HUES48 (cell line): ENCODE data around the gene RAF1.

Experiments used
- H3K27ac ChIP-seq: one replicate; pipeline ENCODE4 v1.7.0; 2013; ENCODE audit warnings: low read depth, low read length, inconsistent platforms
- H3K27me3 ChIP-seq: 2 replicates; pipeline ENCODE4 v1.6.1; 2013; ENCODE audit warnings: mild to moderate bottlenecking, low read length; ENCODE audit not compliant: control insufficient read depth, insufficient read depth
- H3K36me3 ChIP-seq: 2 replicates; pipeline ENCODE4 v1.6.1; 2013; ENCODE audit warnings: low read length; ENCODE audit not compliant: control insufficient read depth, insufficient read depth
- H3K4me1 ChIP-seq: 2 replicates; pipeline ENCODE4 v1.6.1; 2013; ENCODE audit warnings: mild to moderate bottlenecking, low read length; ENCODE audit not compliant: control insufficient read depth, insufficient read depth
- H3K4me3 ChIP-seq: 2 replicates; pipeline ENCODE4 v1.5.1; 2013; ENCODE audit warnings: mild to moderate bottlenecking, low read depth, low read length
- H3K9ac ChIP-seq: 2 replicates; pipeline ENCODE4 v1.6.1; 2013; ENCODE audit warnings: mild to moderate bottlenecking, low read depth, low read length, moderate library complexity
- H3K9me3 ChIP-seq: 2 replicates; pipeline ENCODE4 v1.6.1; 2013; ENCODE audit warnings: low read length; ENCODE audit not compliant: control insufficient read depth, insufficient read depth

Gene RAF1

GRCh38 chr3:12700800-12701199, 36.9 kb upstream of the RAF1 start:
- H3K4me3 ChIP-seq, result no peak overlapping the region
- H3K9ac ChIP-seq, result no peak overlapping the region
- H3K4me1 ChIP-seq, result no peaks in the 10 kb centered on the region
- no peaks in the 10 kb centered on the region for H3K36me3 ChIP-seq
- H3K9me3 ChIP-seq, result no peaks in the 10 kb centered on the region
- no peak overlapping the region for H3K27ac ChIP-seq
- H3K27me3 ChIP-seq, result no peaks in the 10 kb centered on the region

GRCh38 chr3:12695916-12696315, 32.0 kb upstream of the RAF1 start:
- no peak overlapping the region for H3K9ac ChIP-seq
- no peaks in the 10 kb centered on the region for H3K9me3 ChIP-seq
- no peak overlapping the region for H3K4me3 ChIP-seq
- no peaks in the 10 kb centered on the region for H3K36me3 ChIP-seq
- H3K4me1 ChIP-seq, result peaks cover 10% of the 10 kb centered on the region
- H3K27me3 ChIP-seq, result no peaks in the 10 kb centered on the region
- no peak overlapping the region for H3K27ac ChIP-seq

GRCh38 chr3:12695112-12695511, 31.2 kb upstream of the RAF1 start:
- Histone ChIP-seq H3K27me3 (no peaks in the 10 kb centered on the region), H3K27ac (no peak overlapping the region), H3K36me3 (no peaks in the 10 kb centered on the region)

GRCh38 chr3:12692444-12692843, 28.5 kb upstream of the RAF1 start:
- no peaks in the 10 kb centered on the region for H3K27me3 ChIP-seq
- peaks cover 10% of the 10 kb centered on the region for H3K4me1 ChIP-seq
- no peak overlapping the region for H3K27ac ChIP-seq
- no peak overlapping the region for H3K4me3 ChIP-seq
- H3K9me3 ChIP-seq, result no peaks in the 10 kb centered on the region
- H3K9ac ChIP-seq, result no peak overlapping the region
- H3K36me3 ChIP-seq, result no peaks in the 10 kb centered on the region

More at GRCh38 chr3:12695112-12695511, 31.2 kb upstream of the RAF1 start:
- Histone ChIP-seq H3K9me3 (no peaks in the 10 kb centered on the region), H3K4me1 (peaks cover 10% of the 10 kb centered on the region), H3K9ac (no peak overlapping the region), H3K4me3 (no peak overlapping the region)

GRCh38 chr3:12689997-12690711, 26.2 kb upstream of the RAF1 start:
- Histone ChIP-seq H3K9ac (no peak overlapping the region), H3K27me3 (no peaks in the 10 kb centered on the region), H3K36me3 (no peaks in the 10 kb centered on the region), H3K4me1 (peaks cover 10% of the 10 kb centered on the region), H3K27ac (no peak overlapping the region), H3K4me3 (no peak overlapping the region), H3K9me3 (no peaks in the 10 kb centered on the region)

GRCh38 chr3:12687948-12688347, 24.0 kb upstream of the RAF1 start:
- no peak overlapping the region for H3K27ac ChIP-seq
- H3K9ac ChIP-seq, result no peak overlapping the region
- no peaks in the 10 kb centered on the region for H3K36me3 ChIP-seq
- no peaks in the 10 kb centered on the region for H3K9me3 ChIP-seq
- no peaks in the 10 kb centered on the region for H3K27me3 ChIP-seq
- H3K4me1 ChIP-seq, result no peaks in the 10 kb centered on the region
- H3K4me3 ChIP-seq, result no peak overlapping the region

GRCh38 chr3:12686096-12686495, 22.2 kb upstream of the RAF1 start:
- Histone ChIP-seq H3K36me3 (no peaks in the 10 kb centered on the region), H3K27me3 (no peaks in the 10 kb centered on the region), H3K27ac (no peak overlapping the region), H3K4me3 (no peak overlapping the region), H3K4me1 (no peaks in the 10 kb centered on the region), H3K9ac (no peak overlapping the region), H3K9me3 (no peaks in the 10 kb centered on the region)

GRCh38 chr3:12681943-12682390, 18.1 kb upstream of the RAF1 start:
- H3K27ac ChIP-seq, result no peak overlapping the region
- H3K36me3 ChIP-seq, result no peaks in the 10 kb centered on the region
- H3K27me3 ChIP-seq, result no peaks in the 10 kb centered on the region
- H3K4me1 ChIP-seq, result no peaks in the 10 kb centered on the region
- H3K4me3 ChIP-seq, result no peak overlapping the region
- H3K9me3 ChIP-seq, result no peaks in the 10 kb centered on the region
- no peak overlapping the region for H3K9ac ChIP-seq

- no peaks in the 10 kb centered on the region for H3K9me3 ChIP-seq
- no peak overlapping the region for H3K27ac ChIP-seq
- H3K4me1 ChIP-seq, result no peaks in the 10 kb centered on the region
- no peaks in the 10 kb centered on the region for H3K27me3 ChIP-seq
- no peak overlapping the region for H3K9ac ChIP-seq
- no peaks in the 10 kb centered on the region for H3K36me3 ChIP-seq
- no peak overlapping the region for H3K4me3 ChIP-seq
Observed at GRCh38 chr3:12681089-12681942, 17.4 kb upstream of the RAF1 start.

GRCh38 chr3:12679468-12679867, 15.6 kb upstream of the RAF1 start:
- Histone ChIP-seq H3K4me3 (no peak overlapping the region), H3K9ac (no peak overlapping the region), H3K9me3 (no peaks in the 10 kb centered on the region), H3K4me1 (peaks cover 11% of the 10 kb centered on the region; the same call in 1 of the 2 replicates), H3K27me3 (no peaks in the 10 kb centered on the region), H3K36me3 (no peaks in the 10 kb centered on the region), H3K27ac (no peak overlapping the region)

- Histone ChIP-seq H3K4me3 (no peak overlapping the region), H3K27me3 (no peaks in the 10 kb centered on the region), H3K4me1 (peaks cover 18% of the 10 kb centered on the region), H3K9ac (no peak overlapping the region), H3K27ac (no peak overlapping the region), H3K36me3 (no peaks in the 10 kb centered on the region), H3K9me3 (no peaks in the 10 kb centered on the region)
Observed at GRCh38 chr3:12677616-12678015, 13.7 kb upstream of the RAF1 start.
